A549 (cell line): ENCODE data around the gene ALG2. TPM values are rescaled to one million over a fixed set of nuclear protein-coding genes. Genes with fewer than 3 reads are reported as not detected.

Experiments
- ATAC-seq, 2 experiments: fragments of 200-7000 bp in 1 of 2; fragments of >200 bp in 1 of 2; cut with Nextera tagmentation in 1 of 2; cut with Tn5 transposase in 1 of 2; 3 replicates each; pipeline versions ENCODE4 v1.8.0 to v1.9.1; 2018 to 2020; ENCODE audit warnings: mild to moderate bottlenecking in 1 of 2, moderate library complexity in 1 of 2
- CTCF ChIA-PET: fragments of 300-600 bp; sonication (Branson Sonifier 250); formaldehyde crosslinking; extraction: SDS; loops from one replicate; lab custom pipeline; 2021; ENCODE audit warnings: antibody characterized with exemption, inconsistent platforms; lab: Yijun Ruan, JAX
- POLR2A ChIA-PET: fragments of 350-600 bp; formaldehyde crosslinking; extraction: SDS; loops from one replicate; lab custom pipeline; 2021; ENCODE audit warnings: antibody characterized with exemption, inconsistent platforms; lab: Yijun Ruan, JAX
- DNase-seq, 2 experiments: peaks; one replicate each; pipeline versions ENCODE4 v3.0.0 to v3.0.0-alpha.2; 2011 to 2016; ENCODE audit warnings: low read depth in 1 of 2, low spot score in 1 of 2
- FAIRE-seq: peaks from 2 replicates; lab custom pipeline; 2011; peaks lifted over from hg19 to GRCh38; lab: Jason Lieb, UNC
- H3K27ac ChIP-seq, 2 experiments: fragments of >200 bp; sonication (Bioruptor Twin); formaldehyde crosslinking; 3 replicates each; pipeline ENCODE4 v1.5.1; 2016 to 2017
- H3K4me1 ChIP-seq: fragments of >200 bp; sonication (Bioruptor Twin); formaldehyde crosslinking; 3 replicates; pipeline ENCODE4 v1.6.1; 2016
- H3K4me2 ChIP-seq: fragments of >200 bp; sonication (Bioruptor Twin); formaldehyde crosslinking; 3 replicates; pipeline ENCODE4 v1.6.1; 2016
- H3K4me3 ChIP-seq: fragments of >200 bp; sonication (Bioruptor Twin); formaldehyde crosslinking; 3 replicates; pipeline ENCODE4 v1.5.1; 2016
- H3K9me3 ChIP-seq: fragments of >200 bp; sonication (Bioruptor Twin); formaldehyde crosslinking; 3 replicates; pipeline ENCODE4 v1.6.1; 2016
- BHLHE40 ChIP-seq: IDR thresholded peaks from 2 replicates; pipeline ENCODE4 v1.6.1; 2012; ENCODE audit warnings: low read depth, low read length, inconsistent platforms
- CBX2 ChIP-seq: fragments of 200-600 bp; sonication (generic); IDR thresholded peaks from 2 replicates; pipeline ENCODE4 v1.6.1; 2016; ENCODE audit warnings: low read depth, mild to moderate bottlenecking, borderline replicate concordance
- CHD2 ChIP-seq: fragments of 150-350 bp; IDR thresholded peaks from 2 replicates; pipeline ENCODE4 v1.6.1; 2014; ENCODE audit warnings: low read length; ENCODE audit not compliant: partially characterized antibody
- CHD4 ChIP-seq: fragments of 200-600 bp; sonication (generic); IDR thresholded peaks from 2 replicates; pipeline ENCODE4 v1.6.1; 2016; ENCODE audit warnings: antibody characterized with exemption, mild to moderate bottlenecking, borderline replicate concordance
- CTCF ChIP-seq: fragments of >200 bp; sonication (Bioruptor Twin); formaldehyde crosslinking; IDR thresholded peaks from 3 replicates; pipeline ENCODE4 v1.5.1; 2016
- EHF ChIP-seq: fragments of 250-450 bp; sonication (Bioruptor Pico); IDR thresholded peaks from 2 replicates; pipeline ENCODE4 v1.5.0; 2020; ENCODE audit warnings: mild to moderate bottlenecking
- EHMT2 ChIP-seq: fragments of 200-600 bp; sonication (generic); IDR thresholded peaks from 2 replicates; pipeline ENCODE4 v1.6.1; 2016; ENCODE audit warnings: antibody characterized with exemption, low read depth, mild to moderate bottlenecking, moderate library complexity
- ESRRA ChIP-seq: fragments of 150-350 bp; IDR thresholded peaks from 2 replicates; pipeline ENCODE4 v1.6.1; 2014; ENCODE audit warnings: mild to moderate bottlenecking, low read length, borderline replicate concordance
- FOXS1 ChIP-seq: fragments of 250-450 bp; sonication (Bioruptor Pico); IDR thresholded peaks from 2 replicates; pipeline ENCODE4 v1.5.0; 2020; ENCODE audit warnings: mild to moderate bottlenecking, moderate library complexity
- HES2 ChIP-seq: fragments of >200 bp; sonication (Bioruptor Twin); formaldehyde crosslinking; IDR thresholded peaks from 2 replicates; pipeline ENCODE4 v1.6.1; 2016
- HEYL ChIP-seq: fragments of 250-450 bp; sonication (Bioruptor Pico); IDR thresholded peaks from 2 replicates; pipeline ENCODE4 v1.8.0; 2021; ENCODE audit warnings: mild to moderate bottlenecking, moderate library complexity
- HOXA7 ChIP-seq: fragments of 250-450 bp; sonication (Bioruptor Pico); IDR thresholded peaks from 2 replicates; pipeline ENCODE4 v1.5.0; 2020; ENCODE audit warnings: mild to moderate bottlenecking, moderate library complexity
- JUN ChIP-seq, 2 experiments: fragments of >200 bp; sonication (Bioruptor Twin); formaldehyde crosslinking; IDR thresholded peaks; 2 replicates in 1 of 2; 3 replicates in 1 of 2; pipeline ENCODE4 v1.6.1; 2016 to 2017
- KDM1A ChIP-seq: fragments of 200-600 bp; sonication (generic); IDR thresholded peaks from 2 replicates; pipeline ENCODE4 v1.6.1; 2016; ENCODE audit warnings: low read depth, mild to moderate bottlenecking
- MAX ChIP-seq: IDR thresholded peaks from 2 replicates; pipeline ENCODE4 v1.6.1; 2012
- MAZ ChIP-seq: fragments of 150-350 bp; IDR thresholded peaks from 2 replicates; pipeline ENCODE4 v1.6.1; 2014; ENCODE audit warnings: antibody characterized with exemption, low read depth, low read length, borderline replicate concordance
- NR3C1 ChIP-seq: fragments of >200 bp; sonication (Bioruptor Twin); formaldehyde crosslinking; IDR thresholded peaks from 3 replicates; pipeline ENCODE4 v1.6.1; 2017
- PBX3 ChIP-seq: IDR thresholded peaks from 2 replicates; pipeline ENCODE4 v1.6.1; 2012
- PHF8 ChIP-seq: fragments of 200-600 bp; sonication (generic); IDR thresholded peaks from 2 replicates; pipeline ENCODE4 v1.6.1; 2016; ENCODE audit warnings: low read depth, mild to moderate bottlenecking, antibody characterized with exemption, moderate library complexity, borderline replicate concordance
- POLR2AphosphoS2 ChIP-seq: conservative IDR thresholded peaks from 2 replicates; pipeline ENCODE4 v1.6.1; 2012; ENCODE audit warnings: low read length, improper control_type of control experiment, inconsistent platforms
- RCOR1 ChIP-seq: fragments of 150-350 bp; IDR thresholded peaks from 2 replicates; pipeline ENCODE4 v1.6.1; 2014; ENCODE audit warnings: antibody characterized with exemption, low read length, low read depth
- SMC3 ChIP-seq: fragments of >200 bp; sonication (Bioruptor Twin); formaldehyde crosslinking; IDR thresholded peaks from 3 replicates; pipeline ENCODE4 v1.6.1; 2018; ENCODE audit warnings: inconsistent platforms
- SREBF2 ChIP-seq: fragments of 450-650 bp; IDR thresholded peaks from 2 replicates; pipeline ENCODE4 v1.6.1; 2014; ENCODE audit warnings: mild to moderate bottlenecking, moderate library complexity
- ZNF302 ChIP-seq: fragments of 250-450 bp; sonication (Bioruptor Pico); IDR thresholded peaks from 2 replicates; pipeline ENCODE4 v1.9.0; 2021; ENCODE audit warnings: inconsistent platforms, mild to moderate bottlenecking, moderate library complexity
- ZSCAN20 ChIP-seq: fragments of 250-450 bp; sonication (Bioruptor Pico); IDR thresholded peaks from 2 replicates; pipeline ENCODE4 v1.8.0; 2022; ENCODE audit warnings: mild to moderate bottlenecking, moderate library complexity
- WGBS: methylation state at CpG from one replicate; pipeline ENCODE4 v1.1.6; 2017; ENCODE audit errors: missing lambda C conversion rate; 5-methylcytosine and 5-hydroxymethylcytosine counted together
- polyA plus RNA-seq, 4 experiments: library from polyadenylated mRNA; depleted of rRNA in 3 of 4; stranded (reverse); fragments of >200 nt; fragmentation: RNase III in 1 of 4; extraction: RNeasy Plus Mini Kit Qiagen cat#74134 plus additional on column Dnase treatment in 1 of 4; gene quantifications; 2 replicates in 3 of 4; 3 replicates in 1 of 4; pipeline ENCODE4 v1.2.3, GENCODE V29; 2011 to 2017
- TF ChIP-seq, protein P1 (sequence below): fragments of 250-450 bp; sonication (Bioruptor Pico); IDR thresholded peaks from 2 replicates; pipeline ENCODE4 v1.5.0; 2020; ENCODE audit warnings: low read depth, mild to moderate bottlenecking, moderate library complexity
- TF ChIP-seq, protein P2 (sequence below): fragments of 200-600 bp; sonication (generic); IDR thresholded peaks from 2 replicates; pipeline ENCODE4 v1.6.1; 2016; ENCODE audit warnings: antibody characterized with exemption, mild to moderate bottlenecking, moderate library complexity

The ALG2 gene
- polyA plus RNA-seq, 2 of the 4 experiments (the other 2 are of a cell fraction), result 26.6 to 76.3 TPM

DNA sequence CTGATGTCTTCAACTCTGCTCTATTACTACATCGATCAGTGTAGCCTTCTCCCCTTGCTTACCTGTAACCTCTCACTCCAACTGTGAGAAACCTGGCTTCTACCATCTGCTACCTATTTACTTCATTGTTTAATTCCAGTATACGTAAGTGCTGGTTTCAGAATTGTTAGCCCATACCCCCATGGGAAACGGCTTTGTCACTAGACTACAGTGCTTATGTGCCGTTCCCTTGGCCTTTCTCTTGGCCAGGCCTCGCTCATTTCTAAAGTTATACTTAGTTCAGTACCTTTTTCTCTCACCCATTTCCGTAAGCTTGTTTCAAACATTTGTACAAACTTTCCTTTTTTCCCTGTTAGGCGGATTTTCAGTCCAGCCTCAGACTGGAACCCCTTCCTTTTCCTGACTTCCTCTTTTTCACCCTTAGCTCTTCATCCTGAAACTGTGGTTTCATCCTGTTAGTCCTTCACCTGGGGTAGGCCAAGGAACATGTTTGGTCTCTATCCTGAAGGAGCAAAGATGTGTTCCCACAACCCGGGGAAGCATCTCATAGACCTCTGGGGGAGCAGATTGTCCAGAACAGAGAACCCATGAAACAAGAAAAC lies 21.7 kb downstream of the ALG2 start (continued):
- TF ChIP-seq, protein P1, sequence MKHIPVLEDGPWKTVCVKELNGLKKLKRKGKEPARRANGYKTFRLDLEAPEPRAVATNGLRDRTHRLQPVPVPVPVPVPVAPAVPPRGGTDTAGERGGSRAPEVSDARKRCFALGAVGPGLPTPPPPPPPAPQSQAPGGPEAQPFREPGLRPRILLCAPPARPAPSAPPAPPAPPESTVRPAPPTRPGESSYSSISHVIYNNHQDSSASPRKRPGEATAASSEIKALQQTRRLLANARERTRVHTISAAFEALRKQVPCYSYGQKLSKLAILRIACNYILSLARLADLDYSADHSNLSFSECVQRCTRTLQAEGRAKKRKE (CRISPR knock-in tag), result no peak

DNA sequence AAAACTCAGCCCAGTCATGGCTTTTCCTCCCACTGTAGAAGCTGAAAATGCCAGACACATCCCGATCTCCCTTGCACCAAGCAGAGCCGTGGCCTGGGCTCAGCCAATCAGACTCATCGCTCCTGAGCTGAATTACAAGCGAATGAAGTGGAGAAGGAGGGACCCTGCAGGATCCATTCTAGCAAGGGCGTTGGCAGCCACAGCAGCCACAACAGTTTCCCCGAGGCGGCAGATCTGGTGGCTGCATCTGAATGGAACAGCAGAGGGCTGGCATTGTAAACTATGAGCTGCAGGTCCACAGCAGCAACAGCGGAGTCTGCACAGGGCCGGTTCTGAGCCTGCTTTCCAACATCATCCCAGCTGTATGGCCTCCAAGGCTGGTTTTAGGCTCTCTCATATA lies 23.8 kb downstream of the ALG2 start:
- Histone ChIP-seq H3K4me1 (no peaks in the 10 kb centered on the region), H3K4me3 (no peak overlapping the region), H3K9me3 (no peaks in the 10 kb centered on the region), H3K4me2 (no peak overlapping the region), H3K27ac (no peak overlapping the region)
- DNase-seq (no peak), ATAC-seq (peak; percentile 22 to 46; a peak in 2 of 6 replicates), FAIRE-seq (no peak)
- POLR2A ChIA-PET, result interaction anchor here (1.9 kb wide), 1 partner anchor 24 kb away, joined by 7 read pairs; the partner anchor contains the start of genes ALG2 and SEC61B
- 46% methylated on average over 9 of the region's 9 CpGs for WGBS
- CTCF ChIA-PET, result interaction anchor here (0.6 to 8.0 kb wide), 5 partner anchors 12 to 747 kb away, joined by 3 to 66 read pairs (median 3); no protein-coding TSS in a partner anchor
- TF ChIP-seq CHD4, result no peak
- no peak for TF ChIP-seq JUN (IDR thresholded peaks at IDR 0.05)
- no peak for TF ChIP-seq POLR2AphosphoS2
- no peak for TF ChIP-seq CHD2
- TF ChIP-seq NR3C1, result no peak
- TF ChIP-seq KDM1A, result no peak
- no peak for TF ChIP-seq ZNF302 (CRISPR knock-in tag)
- no peak for TF ChIP-seq RCOR1
- no peak for TF ChIP-seq CBX2
- TF ChIP-seq FOXS1 (CRISPR knock-in tag), result no peak

DNA sequence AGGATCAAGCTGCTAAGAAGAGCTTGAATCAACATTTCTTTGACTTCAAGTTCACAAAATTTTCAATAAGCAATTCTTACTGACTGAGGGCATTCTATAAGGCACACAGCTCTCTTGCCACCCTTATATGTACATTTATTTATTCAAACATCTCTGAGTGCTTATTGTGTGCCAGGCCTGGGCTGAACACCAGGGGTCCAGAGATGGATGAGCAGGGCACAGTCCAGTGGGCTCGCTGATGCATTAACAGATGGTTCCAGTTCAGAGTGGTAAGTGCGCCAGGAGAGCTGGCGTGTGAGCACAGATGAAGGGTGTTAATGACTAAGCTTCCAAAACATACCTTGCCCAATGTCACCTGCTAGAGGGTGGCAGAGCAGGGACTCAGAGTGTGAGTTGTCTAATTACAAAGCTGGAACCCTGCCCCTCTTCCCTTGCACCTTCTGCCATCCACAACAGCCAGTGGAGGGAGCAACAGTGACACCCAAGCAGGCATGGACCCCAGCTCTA lies 24.6 kb downstream of the ALG2 start:
- Histone ChIP-seq H3K27ac (no peak overlapping the region), H3K9me3 (no peaks in the 10 kb centered on the region)
- no peak for TF ChIP-seq PBX3
- no peak for TF ChIP-seq HOXA7 (CRISPR knock-in tag)
- TF ChIP-seq BHLHE40, result no peak
- TF ChIP-seq PHF8, result no peak
- TF ChIP-seq ZSCAN20 (CRISPR knock-in tag), result no peak
- no peak for TF ChIP-seq EHF
- no peak for TF ChIP-seq SREBF2
- TF ChIP-seq, protein P2, sequence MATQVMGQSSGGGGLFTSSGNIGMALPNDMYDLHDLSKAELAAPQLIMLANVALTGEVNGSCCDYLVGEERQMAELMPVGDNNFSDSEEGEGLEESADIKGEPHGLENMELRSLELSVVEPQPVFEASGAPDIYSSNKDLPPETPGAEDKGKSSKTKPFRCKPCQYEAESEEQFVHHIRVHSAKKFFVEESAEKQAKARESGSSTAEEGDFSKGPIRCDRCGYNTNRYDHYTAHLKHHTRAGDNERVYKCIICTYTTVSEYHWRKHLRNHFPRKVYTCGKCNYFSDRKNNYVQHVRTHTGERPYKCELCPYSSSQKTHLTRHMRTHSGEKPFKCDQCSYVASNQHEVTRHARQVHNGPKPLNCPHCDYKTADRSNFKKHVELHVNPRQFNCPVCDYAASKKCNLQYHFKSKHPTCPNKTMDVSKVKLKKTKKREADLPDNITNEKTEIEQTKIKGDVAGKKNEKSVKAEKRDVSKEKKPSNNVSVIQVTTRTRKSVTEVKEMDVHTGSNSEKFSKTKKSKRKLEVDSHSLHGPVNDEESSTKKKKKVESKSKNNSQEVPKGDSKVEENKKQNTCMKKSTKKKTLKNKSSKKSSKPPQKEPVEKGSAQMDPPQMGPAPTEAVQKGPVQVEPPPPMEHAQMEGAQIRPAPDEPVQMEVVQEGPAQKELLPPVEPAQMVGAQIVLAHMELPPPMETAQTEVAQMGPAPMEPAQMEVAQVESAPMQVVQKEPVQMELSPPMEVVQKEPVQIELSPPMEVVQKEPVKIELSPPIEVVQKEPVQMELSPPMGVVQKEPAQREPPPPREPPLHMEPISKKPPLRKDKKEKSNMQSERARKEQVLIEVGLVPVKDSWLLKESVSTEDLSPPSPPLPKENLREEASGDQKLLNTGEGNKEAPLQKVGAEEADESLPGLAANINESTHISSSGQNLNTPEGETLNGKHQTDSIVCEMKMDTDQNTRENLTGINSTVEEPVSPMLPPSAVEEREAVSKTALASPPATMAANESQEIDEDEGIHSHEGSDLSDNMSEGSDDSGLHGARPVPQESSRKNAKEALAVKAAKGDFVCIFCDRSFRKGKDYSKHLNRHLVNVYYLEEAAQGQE, result no peak
- TF ChIP-seq MAX, result no peak
- TF ChIP-seq EHMT2, result no peak
- TF ChIP-seq CTCF, result no peak
- no peak for TF ChIP-seq ESRRA
- TF ChIP-seq HES2, result no peak
- TF ChIP-seq SMC3, result no peak
- no peak for TF ChIP-seq MAZ
- no peak for TF ChIP-seq HEYL (CRISPR knock-in tag)
- TF ChIP-seq, all 56 proteins: peak for 0
- ATAC-seq (peak; percentile 40 to 58; a peak in 3 of 6 replicates), FAIRE-seq (no peak), DNase-seq (no peak)
- no peak overlapping the region for H3K4me2 ChIP-seq
- POLR2A ChIA-PET, result interaction anchor here (1.9 kb wide), 1 partner anchor 25 kb away, joined by 7 read pairs; the partner anchor contains the start of genes ALG2 and SEC61B
- H3K4me3 ChIP-seq, result no peak overlapping the region
- CTCF ChIA-PET, result interaction anchor here (1.1 to 8.0 kb wide), 4 partner anchors 11 to 459 kb away, joined by 3 to 66 read pairs (median 4); no protein-coding TSS in a partner anchor
- WGBS, result 60% methylated on average over 3 of the region's 3 CpGs
- H3K4me1 ChIP-seq, result no peaks in the 10 kb centered on the region
